GM23248 (cell line): ENCODE data around the gene CASP12. TPM values are rescaled to one million over a fixed set of nuclear protein-coding genes. Genes with fewer than 3 reads are reported as not detected.

Source experiments
- DNase-seq: peaks from one replicate; pipeline ENCODE4 v3.0.0-alpha.2; 2015
- H2AFZ ChIP-seq: fragments of 200-600 bp; sonication (generic); 2 replicates; pipeline ENCODE4 v1.6.1; 2016; ENCODE audit warnings: antibody characterized with exemption
- H3F3A ChIP-seq: fragments of 200-600 bp; sonication (generic); 2 replicates; pipeline ENCODE4 v1.6.1; 2016; ENCODE audit warnings: mild to moderate bottlenecking, antibody characterized with exemption, mixed run types; ENCODE audit not compliant: insufficient read depth
- H3K27ac ChIP-seq: fragments of 200-600 bp; sonication (generic); 2 replicates; pipeline ENCODE4 v1.5.1; 2016; ENCODE audit warnings: mild to moderate bottlenecking
- H3K27me3 ChIP-seq: fragments of 200-600 bp; sonication (generic); replicated peaks from 2 replicates; pipeline ENCODE4 v1.6.1; 2016; ENCODE audit warnings: mild to moderate bottlenecking; ENCODE audit not compliant: insufficient read depth
- H3K36me3 ChIP-seq: fragments of 200-600 bp; sonication (generic); 2 replicates; pipeline ENCODE4 v1.6.1; 2016; ENCODE audit warnings: low read depth, mild to moderate bottlenecking
- H3K4me1 ChIP-seq: fragments of 200-600 bp; sonication (generic); 2 replicates; pipeline ENCODE4 v1.6.1; 2016; ENCODE audit warnings: mild to moderate bottlenecking; ENCODE audit not compliant: insufficient read depth
- H3K4me2 ChIP-seq: fragments of 200-600 bp; sonication (generic); one replicate; pipeline ENCODE4 v1.6.1; 2016; ENCODE audit warnings: mild to moderate bottlenecking; ENCODE audit not compliant: unreplicated experiment
- H3K4me3 ChIP-seq: fragments of 200-600 bp; sonication (generic); 2 replicates; pipeline ENCODE4 v1.5.1; 2016; ENCODE audit warnings: mild to moderate bottlenecking
- H3K79me2 ChIP-seq: fragments of 200-600 bp; sonication (generic); 2 replicates; pipeline ENCODE4 v1.6.1; 2016; ENCODE audit warnings: mild to moderate bottlenecking; ENCODE audit not compliant: insufficient read depth
- H3K9ac ChIP-seq: fragments of 200-600 bp; sonication (generic); 2 replicates; pipeline ENCODE4 v1.6.1; 2016; ENCODE audit warnings: mild to moderate bottlenecking
- H3K9me2 ChIP-seq: fragments of 200-600 bp; sonication (generic); 2 replicates; pipeline ENCODE4 v1.6.1; 2016; ENCODE audit warnings: mixed run types, mild to moderate bottlenecking, moderate library complexity; ENCODE audit not compliant: insufficient read depth
- H3K9me3 ChIP-seq: fragments of 200-600 bp; sonication (generic); one replicate; pipeline ENCODE4 v1.6.1; 2017; ENCODE audit warnings: low read depth
- H4K20me1 ChIP-seq: fragments of 200-600 bp; sonication (generic); 2 replicates; pipeline ENCODE4 v1.6.0; 2016; ENCODE audit not compliant: insufficient read depth
- EZH2 ChIP-seq: fragments of 200-600 bp; sonication (generic); IDR thresholded peaks from 2 replicates; pipeline ENCODE4 v1.6.1; 2018; ENCODE audit warnings: antibody characterized with exemption, mild to moderate bottlenecking; ENCODE audit not compliant: insufficient read depth, poor library complexity, severe bottlenecking
- EZH2phosphoT487 ChIP-seq: fragments of 200-600 bp; sonication (generic); IDR thresholded peaks from 2 replicates; pipeline ENCODE4 v1.6.1; 2018; ENCODE audit warnings: antibody characterized with exemption, moderate library complexity, mild to moderate bottlenecking, low read depth; ENCODE audit not compliant: insufficient read depth
- WGBS, 2 experiments: methylation state at CpG; one replicate each; pipeline ENCODE4 v1.1.6; 2015 to 2017; ENCODE audit warnings: low lambda C conversion rate in 2 of 2, low coverage in 1 of 2; ENCODE audit errors: missing lambda C conversion rate in 2 of 2; 5-methylcytosine and 5-hydroxymethylcytosine counted together
- in situ Hi-C: fragments of 300-500 bp; cut with MboI; formaldehyde crosslinking; loops from 2 replicates; pipeline ENCODE4 v1.15.0; 2020
- polyA plus RNA-seq: library from polyadenylated mRNA; unstranded; fragments of >200 nt; fragmentation: Nextera tagmentation; extraction: Ambion mirVana; gene quantifications from 2 replicates; pipeline ENCODE4 v1.2.1, GENCODE V29; 2016
- total RNA-seq: library from RNA; depleted of rRNA; stranded (reverse); fragments of >200 nt; shearing (Covaris generic); gene quantifications from 2 replicates; pipeline ENCODE4 v1.2.3, GENCODE V29; 2014

Gene CASP12
- total and polyA plus RNA-seq, 2 experiments from 2014 or later, result not detected

DNA sequence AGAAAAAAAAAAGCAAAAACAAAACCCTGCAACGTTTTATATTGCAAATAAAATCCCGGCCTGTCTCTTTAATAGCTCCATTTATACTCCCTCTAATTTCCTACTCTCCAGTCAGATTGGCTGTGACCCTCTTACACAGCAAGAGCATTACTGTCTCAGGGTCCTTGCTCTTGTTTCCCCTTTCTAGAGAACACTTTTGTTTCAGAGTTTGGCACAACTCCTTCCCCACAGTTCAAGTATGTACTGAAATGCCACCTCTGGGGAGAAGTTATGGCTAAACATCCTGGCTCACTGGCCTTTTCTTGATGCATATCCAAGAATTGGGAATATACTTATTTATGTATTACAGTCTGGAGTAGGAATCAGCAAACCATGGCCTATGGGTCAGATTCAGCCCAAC, 2.6 kb downstream of the CASP12 start:
- in situ Hi-C loops, result no loop called here
- H3K79me2 ChIP-seq, result no peaks in the 10 kb centered on the region
- H3K4me1 ChIP-seq, result no peaks in the 10 kb centered on the region
- no peaks in the 10 kb centered on the region for H3K9me2 ChIP-seq
- DNase-seq, result no peak
- H3F3A ChIP-seq, result no peaks in the 10 kb centered on the region
- H3K9ac ChIP-seq, result no peak overlapping the region
- TF ChIP-seq EZH2, result no peak
- no peak for TF ChIP-seq EZH2phosphoT487
- H2AFZ ChIP-seq, result no peak overlapping the region
- no peaks in the 10 kb centered on the region for H3K9me3 ChIP-seq
- no peaks in the 10 kb centered on the region for H3K36me3 ChIP-seq
- H3K27me3 ChIP-seq, result 0 out of 2 replicates have a peak, but pooled peaks cover 3% of the 10 kb centered on the region
- H3K27ac ChIP-seq, result no peak overlapping the region
- no peaks in the 10 kb centered on the region for H4K20me1 ChIP-seq
- 41 to 65% methylated on average over 2 of the region's 2 CpGs for WGBS, 2 experiments
- H3K4me2 ChIP-seq, result no peak overlapping the region
- H3K4me3 ChIP-seq, result no peak overlapping the region

DNA sequence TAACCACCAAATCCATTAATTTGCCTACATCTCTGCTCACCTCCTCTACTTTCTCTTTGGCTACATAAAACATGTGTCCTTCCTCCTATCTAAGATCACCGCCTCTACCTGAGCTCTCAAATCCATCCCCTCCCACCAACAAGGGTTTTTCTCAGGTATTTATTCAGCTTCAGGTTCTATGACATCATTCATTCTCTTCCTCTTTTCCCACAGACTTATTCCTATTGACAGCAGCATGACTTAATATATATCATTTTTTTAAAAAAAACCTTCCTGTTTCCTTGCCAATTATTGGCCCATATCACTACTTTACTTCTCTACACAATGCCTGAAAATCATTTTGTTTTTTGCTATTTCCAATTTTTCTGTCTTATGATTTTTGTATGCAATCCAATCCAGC, 4.4 kb downstream of the CASP12 start:
- Histone ChIP-seq H3K27ac (no peak overlapping the region), H3K4me3 (no peak overlapping the region), H3K4me1 (no peaks in the 10 kb centered on the region), H3K9ac (no peak overlapping the region), H3K27me3 (0 out of 2 replicates have a peak, but pooled peaks cover 3% of the 10 kb centered on the region), H3K36me3 (no peaks in the 10 kb centered on the region), H3K79me2 (no peaks in the 10 kb centered on the region), H3K9me2 (no peaks in the 10 kb centered on the region), H3F3A (no peaks in the 10 kb centered on the region), H3K4me2 (no peak overlapping the region), H2AFZ (no peak overlapping the region), H4K20me1 (no peaks in the 10 kb centered on the region), H3K9me3 (no peaks in the 10 kb centered on the region)
- DNase-seq, result no peak
- WGBS, 2 experiments, result 57 to 84% methylated on average over 1 of the region's 1 CpG
- TF ChIP-seq EZH2 (no peak), EZH2phosphoT487 (no peak)
- in situ Hi-C loops, result no loop called here

DNA sequence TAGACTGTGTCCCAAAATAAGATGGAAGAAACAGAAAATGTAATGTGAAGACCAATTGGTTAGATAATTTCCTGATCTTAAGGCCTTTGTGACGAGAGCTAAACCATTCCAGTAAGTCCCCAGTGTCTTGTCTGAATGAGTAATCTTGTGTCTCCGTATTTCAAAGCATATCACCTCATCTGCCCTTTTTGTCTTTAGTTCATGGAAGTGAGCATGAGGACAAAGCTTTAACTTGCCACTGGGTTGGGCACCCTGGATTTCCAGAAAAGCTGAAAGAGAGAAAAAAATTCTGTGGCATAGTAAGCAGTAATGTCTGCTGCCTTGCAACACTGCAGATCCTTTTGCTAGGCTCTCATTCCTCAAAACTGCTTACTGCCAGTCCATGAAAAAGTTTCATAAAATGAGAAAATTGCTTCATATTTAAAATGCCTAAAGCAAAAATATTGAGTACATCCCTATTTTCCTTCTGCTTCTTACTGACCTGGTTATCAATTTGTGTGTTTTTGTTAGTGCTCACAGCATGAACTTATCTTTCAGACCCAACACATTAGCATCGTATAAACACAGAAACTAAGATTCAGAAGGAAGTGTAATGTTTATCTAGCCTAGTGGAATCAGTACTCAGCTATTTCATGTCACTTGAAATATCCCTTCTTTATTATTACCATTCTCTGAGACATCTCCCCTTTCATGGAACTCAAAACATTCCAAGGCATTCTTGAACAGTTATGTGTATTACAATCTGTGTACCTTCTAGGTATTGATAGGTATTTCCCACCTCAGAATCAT, 5.3 kb downstream of the CASP12 start:
- no peaks in the 10 kb centered on the region for H3K9me2 ChIP-seq
- no peaks in the 10 kb centered on the region for H3K4me1 ChIP-seq
- H3K9me3 ChIP-seq, result no peaks in the 10 kb centered on the region
- no peak overlapping the region for H3K9ac ChIP-seq
- in situ Hi-C loops, result no loop called here
- H3K4me2 ChIP-seq, result no peak overlapping the region
- no peaks in the 10 kb centered on the region for H3K36me3 ChIP-seq
- H3K4me3 ChIP-seq, result no peak overlapping the region
- H3K27me3 ChIP-seq, result 0 out of 2 replicates have a peak, but pooled peaks cover 3% of the 10 kb centered on the region
- H3K27ac ChIP-seq, result no peak overlapping the region
- H2AFZ ChIP-seq, result no peak overlapping the region
- no peak for TF ChIP-seq EZH2phosphoT487
- TF ChIP-seq EZH2, result no peak
- H3F3A ChIP-seq, result no peaks in the 10 kb centered on the region
- H4K20me1 ChIP-seq, result no peaks in the 10 kb centered on the region
- H3K79me2 ChIP-seq, result no peaks in the 10 kb centered on the region
- 71 to 73% methylated on average over 3 of the region's 3 CpGs for WGBS, 2 experiments
- no peak for DNase-seq

DNA sequence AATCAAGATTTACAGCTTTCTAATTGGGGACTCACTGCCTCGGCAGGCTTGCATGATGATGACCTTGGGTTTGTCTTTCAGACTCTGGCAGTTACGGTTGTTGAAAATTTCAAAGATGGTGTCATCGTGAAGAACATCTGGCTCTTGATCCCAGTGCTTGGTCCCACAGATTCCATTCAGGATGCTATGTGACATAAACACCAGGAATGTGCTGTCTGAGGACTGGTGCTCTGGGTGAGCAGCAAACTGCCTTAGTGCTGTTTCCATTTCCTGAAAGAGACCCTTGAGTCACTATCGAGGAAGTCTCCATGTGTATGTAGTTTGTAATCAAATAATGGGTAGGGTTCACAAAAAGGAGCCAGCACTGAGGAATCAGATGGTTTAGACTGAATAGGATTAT, 7.1 kb downstream of the CASP12 start:
- TF ChIP-seq EZH2, result no peak
- no peak for TF ChIP-seq EZH2phosphoT487
- H3F3A ChIP-seq, result no peaks in the 10 kb centered on the region
- in situ Hi-C loops, result no loop called here
- H3K4me1 ChIP-seq, result no peaks in the 10 kb centered on the region
- H3K36me3 ChIP-seq, result no peaks in the 10 kb centered on the region
- H3K9me3 ChIP-seq, result no peaks in the 10 kb centered on the region
- no peak overlapping the region for H2AFZ ChIP-seq
- no peaks in the 10 kb centered on the region for H4K20me1 ChIP-seq
- H3K4me2 ChIP-seq, result no peak overlapping the region
- H3K9me2 ChIP-seq, result no peaks in the 10 kb centered on the region
- H3K4me3 ChIP-seq, result no peak overlapping the region
- no peak overlapping the region for H3K9ac ChIP-seq
- no peak for DNase-seq
- H3K79me2 ChIP-seq, result no peaks in the 10 kb centered on the region
- 0 out of 2 replicates have a peak, but pooled peaks cover 3% of the 10 kb centered on the region for H3K27me3 ChIP-seq
- H3K27ac ChIP-seq, result no peak overlapping the region
- 62 to 69% methylated on average over 4 of the region's 4 CpGs for WGBS, 2 experiments
